NCI-H1048 (cell line): ENCODE data around the gene FNDC5.

Source experiments
- DNase-seq: peaks from one replicate; lab custom pipeline; 2025; lab: John Stamatoyannopoulos, UW

FNDC5 gene

GRCh38 chr1:32897082-32898049 lies 26.7 kb upstream of the FNDC5 start:
- no peak for DNase-seq

GRCh38 chr1:32896451-32896850 lies 25.7 kb upstream of the FNDC5 start:
- DNase-seq: no peak

DNA sequence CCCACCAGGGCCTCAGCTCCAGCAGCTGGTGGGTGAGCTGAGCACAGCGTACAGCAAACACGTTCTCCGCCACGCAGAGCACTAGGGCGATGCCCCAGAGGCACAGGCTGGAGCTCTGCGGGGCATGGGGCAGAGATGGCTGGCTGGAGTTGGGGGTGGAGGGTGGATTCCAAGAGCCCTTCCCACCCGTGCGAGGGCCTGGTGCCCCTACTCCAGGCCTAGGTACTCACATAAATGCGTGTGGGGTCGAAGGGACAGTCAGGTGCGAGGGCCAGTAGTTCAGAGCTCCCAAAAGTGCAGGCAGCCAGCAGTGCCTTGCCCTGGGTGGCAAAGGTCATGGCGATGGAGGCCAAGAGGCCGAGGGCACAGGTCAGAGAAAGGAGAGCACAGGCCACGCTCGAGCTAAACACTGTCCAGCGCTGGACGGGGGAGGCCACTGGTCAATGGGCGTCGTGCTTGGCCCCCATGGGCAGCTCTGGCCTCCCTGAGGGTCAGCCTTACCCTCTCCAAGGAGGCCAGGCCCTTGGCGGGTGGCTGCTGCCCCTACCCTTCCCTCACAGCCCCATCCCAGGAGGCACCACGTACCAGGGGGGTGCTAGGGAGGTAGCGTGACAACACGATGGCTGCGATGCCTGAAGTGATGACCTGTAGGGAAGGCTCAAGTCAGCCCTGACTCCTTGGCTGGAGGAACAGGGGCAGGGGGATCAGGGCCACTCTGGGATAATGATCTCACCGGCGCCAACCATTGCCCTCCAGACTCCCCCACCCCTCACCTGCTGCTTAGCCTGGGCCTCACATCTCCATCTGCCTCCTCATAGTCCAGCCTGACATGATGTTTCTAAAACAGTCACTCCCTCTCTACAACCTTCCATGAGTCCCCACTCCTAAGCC lies 24.9 kb upstream of the FNDC5 start:
- DNase-seq: no peak

DNA sequence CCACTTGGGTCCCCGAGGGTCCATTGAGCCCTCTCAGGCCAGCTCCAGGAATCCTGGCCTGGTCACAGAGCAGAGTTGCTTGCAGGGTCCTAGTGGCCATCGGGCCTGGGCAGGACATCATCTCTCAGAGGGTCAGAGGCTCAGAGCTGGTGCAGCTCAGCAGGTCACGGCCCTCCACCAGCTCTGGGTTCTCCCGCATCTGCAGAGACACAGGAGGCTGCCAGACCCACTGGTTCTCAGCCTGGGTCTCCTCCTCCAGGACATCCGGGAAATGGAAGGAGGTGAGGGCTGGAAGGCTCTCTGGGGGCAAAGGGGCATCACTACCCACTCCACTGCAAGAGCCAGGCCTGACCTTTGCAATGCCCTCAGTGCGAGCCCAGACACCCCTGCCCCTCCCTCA lies 24.0 kb upstream of the FNDC5 start:
- DNase-seq: no peak

GRCh38 chr1:32894019-32894600 lies 23.4 kb upstream of the FNDC5 start:
- no peak for DNase-seq

- no peak for DNase-seq
These were observed 22.7 kb upstream of the FNDC5 start for GRCh38 chr1:32893198-32894018.

DNA sequence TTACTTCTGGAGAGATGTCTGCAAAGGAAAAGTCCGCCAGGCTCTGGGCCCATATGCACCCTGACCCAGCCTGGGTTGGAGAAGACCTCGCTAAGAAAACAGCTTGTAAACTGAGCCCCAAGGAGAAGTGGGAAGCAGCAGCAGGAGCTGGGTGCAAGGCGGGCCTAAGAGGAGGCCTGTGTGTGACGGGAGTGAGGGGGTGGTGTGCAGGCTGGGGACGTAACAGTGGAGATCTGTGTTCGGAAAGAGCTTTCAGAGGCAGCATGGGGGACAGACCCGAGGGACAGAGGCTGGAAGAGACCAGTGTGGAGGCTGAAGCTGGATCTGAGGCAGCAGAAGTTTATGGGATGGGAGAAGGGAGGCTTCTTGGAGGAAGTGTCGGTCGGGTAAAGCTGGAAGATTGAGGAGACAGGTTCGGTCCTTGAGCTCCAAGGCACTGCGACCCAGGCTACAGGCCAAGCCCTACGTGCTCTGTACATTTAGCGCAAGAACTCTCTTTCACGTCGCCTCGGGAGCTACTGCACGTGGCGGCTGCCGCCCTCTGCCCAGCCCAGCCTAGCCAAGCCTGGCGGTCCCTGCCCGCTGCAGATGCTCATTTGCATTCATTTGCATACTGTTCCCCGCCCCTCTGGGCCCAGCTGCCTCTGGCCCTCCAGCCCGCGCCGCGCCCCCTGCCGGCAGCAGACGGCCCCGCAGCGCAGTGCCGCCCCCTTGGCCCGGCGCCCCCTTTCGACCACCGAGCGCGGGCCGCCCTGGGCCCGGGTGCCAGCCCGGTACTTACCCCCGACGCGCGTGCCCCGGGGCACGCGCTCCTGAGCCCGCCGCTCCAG lies 21.9 kb upstream of the FNDC5 start:
- DNase-seq: peak; percentile 47

GRCh38 chr1:32891630-32892029 lies 20.9 kb upstream of the FNDC5 start:
- no peak for DNase-seq

GRCh38 chr1:32891241-32891570 lies 20.5 kb upstream of the FNDC5 start:
- no peak for DNase-seq

DNA sequence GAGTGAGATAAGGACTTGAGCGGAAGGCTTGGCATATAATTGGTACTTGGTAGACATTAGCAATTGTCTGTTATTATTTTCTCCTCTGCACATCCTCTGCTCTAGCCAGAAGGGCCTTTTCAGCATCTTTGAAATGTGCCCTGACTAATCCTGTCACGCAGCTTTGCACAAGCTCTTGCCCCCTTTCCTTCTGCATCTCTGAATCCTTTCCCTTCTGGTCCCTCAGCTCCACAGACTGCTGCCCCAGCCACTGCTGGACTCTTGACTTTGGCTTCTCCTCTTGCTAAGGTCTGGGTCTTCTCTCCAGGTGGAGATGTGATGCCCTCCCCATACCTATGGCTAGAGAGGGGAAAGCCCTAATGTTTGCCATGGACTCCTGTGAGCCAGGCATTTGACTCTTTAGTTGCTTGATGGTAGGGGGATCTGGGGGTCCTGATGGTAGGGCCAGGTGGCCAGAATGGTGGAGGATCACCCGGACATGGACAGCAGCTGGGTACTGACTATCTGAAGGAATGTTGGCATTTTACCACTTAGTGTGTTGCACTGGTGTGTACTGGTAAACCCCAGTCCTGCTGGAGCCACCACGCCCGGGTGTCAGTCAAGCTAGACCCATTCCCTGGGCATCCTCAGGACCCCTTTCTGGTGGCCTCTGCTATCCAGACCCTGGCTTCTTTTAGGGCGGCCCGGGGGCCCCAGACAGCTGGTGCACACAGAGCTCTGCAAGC lies 20.0 kb upstream of the FNDC5 start:
- no peak for DNase-seq

DNA sequence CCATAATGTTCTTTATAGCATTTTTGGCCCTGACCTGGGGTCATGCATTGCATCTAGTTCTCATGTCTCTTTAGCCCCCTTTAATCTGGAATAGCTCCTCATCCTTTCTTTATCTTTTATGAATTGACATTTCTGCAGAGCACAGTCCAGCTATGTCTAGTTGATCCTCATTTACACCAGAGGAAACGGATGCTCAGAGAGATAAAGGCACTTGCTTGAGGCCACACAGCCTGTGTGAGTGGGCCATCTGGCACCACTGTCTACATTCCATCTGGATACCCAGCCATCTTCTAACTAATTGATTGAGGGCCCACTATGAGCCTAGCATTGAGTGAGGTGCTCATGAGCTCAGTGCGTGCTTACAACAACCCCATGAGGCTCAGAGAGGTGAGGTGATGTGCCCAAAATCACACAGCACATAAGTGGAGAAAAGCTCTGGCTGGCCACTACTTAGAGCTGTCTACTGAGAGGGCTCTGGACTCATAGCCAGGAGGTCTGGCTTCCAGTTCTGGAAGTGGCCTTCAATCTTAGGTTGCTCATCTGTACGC lies 19.1 kb upstream of the FNDC5 start:
- DNase-seq: no peak

DNA sequence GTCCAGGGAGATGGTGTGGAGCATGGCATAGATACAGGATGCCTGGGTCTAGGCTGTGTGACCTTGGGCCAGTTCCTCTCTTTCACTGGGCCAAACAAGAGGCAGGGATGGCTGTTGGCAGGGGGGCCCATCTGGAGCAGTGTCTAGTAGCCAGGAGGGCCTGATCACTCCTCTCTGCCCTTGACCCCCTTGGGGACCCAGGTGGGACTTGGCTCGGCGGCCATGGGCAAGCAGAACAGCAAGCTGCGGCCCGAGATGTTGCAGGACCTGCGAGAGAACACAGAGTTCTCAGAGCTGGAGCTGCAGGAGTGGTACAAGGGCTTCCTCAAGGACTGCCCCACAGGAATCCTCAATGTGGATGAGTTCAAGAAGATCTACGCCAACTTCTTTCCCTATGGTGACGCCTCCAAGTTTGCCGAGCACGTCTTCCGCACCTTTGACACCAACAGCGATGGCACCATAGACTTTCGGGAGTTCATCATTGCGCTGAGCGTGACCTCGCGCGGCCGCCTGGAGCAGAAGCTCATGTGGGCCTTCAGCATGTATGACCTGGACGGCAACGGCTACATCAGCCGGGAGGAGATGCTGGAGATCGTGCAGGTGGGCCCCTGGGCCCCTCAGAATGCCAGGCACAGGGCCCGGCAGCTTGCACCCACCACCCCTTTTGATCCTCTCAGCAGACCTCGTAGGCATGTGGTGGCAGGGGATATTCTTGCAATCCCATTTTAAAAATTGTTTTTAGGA lies 18.1 kb upstream of the FNDC5 start:
- DNase-seq: no peak

GRCh38 chr1:32888134-32888533 lies 17.4 kb upstream of the FNDC5 start:
- no peak for DNase-seq

GRCh38 chr1:32887623-32888022 lies 16.9 kb upstream of the FNDC5 start:
- DNase-seq: no peak

GRCh38 chr1:32886828-32887414 lies 16.2 kb upstream of the FNDC5 start:
- no peak for DNase-seq

DNA sequence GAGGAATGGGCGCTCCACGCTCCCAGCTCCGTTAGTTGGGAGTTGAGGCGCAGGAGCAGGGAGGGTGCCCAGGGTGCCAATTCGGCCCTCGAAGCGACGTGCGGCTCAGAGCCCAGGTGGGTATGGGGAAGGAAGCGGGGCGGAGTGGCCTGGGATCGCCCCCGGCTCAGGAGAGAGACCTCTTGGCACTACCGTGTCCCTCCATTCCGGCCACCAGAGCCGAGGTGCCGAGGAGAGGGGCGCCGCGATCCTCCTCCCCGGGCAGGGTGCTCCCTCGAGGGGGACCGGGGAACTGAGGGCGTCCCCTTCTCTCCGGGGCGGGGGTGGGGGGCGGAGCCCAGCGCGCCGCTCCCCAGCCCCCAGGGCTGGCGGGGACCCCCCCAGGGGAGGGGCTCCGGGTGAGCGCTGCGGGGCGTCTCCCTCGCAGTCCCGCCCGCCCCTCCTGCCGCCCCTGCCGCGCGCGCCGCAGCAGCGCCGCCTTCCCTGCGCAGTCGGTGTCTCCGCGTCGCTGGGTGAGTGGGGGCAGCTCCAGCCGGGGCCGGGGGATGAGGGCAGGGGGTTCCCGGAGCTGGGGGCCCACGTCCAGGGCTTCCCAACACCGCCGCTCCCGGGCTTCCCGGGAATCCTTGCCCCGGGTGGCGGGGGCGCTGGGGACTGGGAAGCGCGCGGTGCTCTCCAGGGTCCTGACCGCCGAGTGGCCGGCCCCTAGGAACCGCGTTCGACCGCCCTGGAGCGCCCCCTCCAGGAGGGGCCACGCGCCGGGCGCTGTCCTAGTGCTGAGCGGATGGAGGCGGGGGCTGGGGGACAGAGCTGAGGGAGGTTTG lies 15.5 kb upstream of the FNDC5 start, which contains the start of gene HPCA:
TSS of gene HPCA (plus strand) at position 488 of the 824 bp plus-strand sequence. CDS start 2,408 bp downstream, outside the sequence.
- DNase-seq: peak; percentile 49

DNA sequence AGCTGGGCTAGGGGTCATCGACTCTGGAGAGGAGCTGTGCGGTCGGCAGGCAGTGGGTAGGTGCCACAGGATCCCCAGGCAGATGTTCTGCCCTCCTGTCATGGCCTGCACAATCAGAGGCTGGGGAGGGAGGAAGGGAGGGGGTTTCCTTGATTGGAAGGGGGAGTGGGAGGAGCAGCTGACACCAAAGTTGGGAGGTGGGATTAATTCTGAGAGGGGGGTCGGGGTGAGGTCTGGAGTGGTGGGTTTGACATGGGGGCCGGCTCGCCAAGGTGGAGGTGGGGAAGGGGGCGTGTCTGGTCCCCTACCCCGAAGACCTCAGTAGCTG lies 14.9 kb upstream of the FNDC5 start:
- DNase-seq: no peak

GRCh38 chr1:32884726-32885125 lies 14.0 kb upstream of the FNDC5 start:
- DNase-seq: no peak
